ENCODE results near the gene OR2A1. TPM values are rescaled to one million over a fixed set of nuclear protein-coding genes. Genes with fewer than 3 reads are reported as not detected.
A peak's percentile ranks its signal among the peaks of the same experiment; 100 is the strongest.
"Not testable (repeated sequence)": the region's sequence is repeated elsewhere in the genome, so short reads cannot be mapped to it uniquely, and the experiment has no call there.

OR2A1 gene, protein sequence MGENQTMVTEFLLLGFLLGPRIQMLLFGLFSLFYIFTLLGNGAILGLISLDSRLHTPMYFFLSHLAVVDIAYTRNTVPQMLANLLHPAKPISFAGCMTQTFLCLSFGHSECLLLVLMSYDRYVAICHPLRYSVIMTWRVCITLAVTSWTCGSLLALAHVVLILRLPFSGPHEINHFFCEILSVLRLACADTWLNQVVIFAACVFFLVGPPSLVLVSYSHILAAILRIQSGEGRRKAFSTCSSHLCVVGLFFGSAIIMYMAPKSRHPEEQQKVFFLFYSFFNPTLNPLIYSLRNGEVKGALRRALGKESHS
- not detected in 2 replicates for total RNA-seq
- long read RNA-seq: 0 reads

GRCh38 chr7:144311872-144312469 is at the start of gene OR2A1:
Gene OR2A1, plus strand, starts transcription at chr7:144312419. Its CDS starts 5,706 bp downstream, at chr7:144318125.
- not testable (repeated sequence) for H3K4me1 Mint-ChIP-seq (ENCODE audit: unreplicated experiment); H3K4me3 Mint-ChIP-seq (ENCODE audit: unreplicated experiment); H3K9me3 Mint-ChIP-seq (ENCODE audit: unreplicated experiment); H3K27ac Mint-ChIP-seq (ENCODE audit: unreplicated experiment); DNase-seq (ENCODE audit: extremely low spot score, unreplicated experiment); H3K36me3 Mint-ChIP-seq (ENCODE audit: unreplicated experiment); H3K27me3 Mint-ChIP-seq (ENCODE audit: unreplicated experiment)

- H3K36me3 Mint-ChIP-seq (ENCODE audit: unreplicated experiment); H3K9me3 Mint-ChIP-seq (ENCODE audit: unreplicated experiment); H3K27ac Mint-ChIP-seq (ENCODE audit: unreplicated experiment); H3K27me3 Mint-ChIP-seq (ENCODE audit: unreplicated experiment); DNase-seq (ENCODE audit: extremely low spot score, unreplicated experiment); H3K4me1 Mint-ChIP-seq (ENCODE audit: unreplicated experiment); H3K4me3 Mint-ChIP-seq (ENCODE audit: unreplicated experiment): not testable (repeated sequence)
These were observed 47.5 kb upstream of the OR2A1 start, which contains the start of gene OR2A7 for GRCh38 chr7:144264692-144265091. Gene OR2A7, minus strand, starts transcription at chr7:144264792. Its CDS starts 5,164 bp downstream, at chr7:144259628.

- H3K27ac Mint-ChIP-seq (ENCODE audit: unreplicated experiment); H3K36me3 Mint-ChIP-seq (ENCODE audit: unreplicated experiment); H3K4me1 Mint-ChIP-seq (ENCODE audit: unreplicated experiment); H3K27me3 Mint-ChIP-seq (ENCODE audit: unreplicated experiment); H3K4me3 Mint-ChIP-seq (ENCODE audit: unreplicated experiment); DNase-seq (ENCODE audit: extremely low spot score, unreplicated experiment); H3K9me3 Mint-ChIP-seq (ENCODE audit: unreplicated experiment): not testable (repeated sequence)
These were observed 43.0 kb upstream of the OR2A1 start, which contains the start of gene CTAGE8 for GRCh38 chr7:144269188-144269587. Gene CTAGE8, minus strand, starts transcription at chr7:144269288. Its CDS starts 38 bp downstream, at chr7:144269250.

- H3K9me3 Mint-ChIP-seq (ENCODE audit: unreplicated experiment); H3K27ac Mint-ChIP-seq (ENCODE audit: unreplicated experiment); H3K4me3 Mint-ChIP-seq (ENCODE audit: unreplicated experiment); H3K36me3 Mint-ChIP-seq (ENCODE audit: unreplicated experiment); DNase-seq (ENCODE audit: extremely low spot score, unreplicated experiment); H3K27me3 Mint-ChIP-seq (ENCODE audit: unreplicated experiment); H3K4me1 Mint-ChIP-seq (ENCODE audit: unreplicated experiment): not testable (repeated sequence)
These were observed 36.9 kb upstream of the OR2A1 start for GRCh38 chr7:144275281-144275680.

DNA sequence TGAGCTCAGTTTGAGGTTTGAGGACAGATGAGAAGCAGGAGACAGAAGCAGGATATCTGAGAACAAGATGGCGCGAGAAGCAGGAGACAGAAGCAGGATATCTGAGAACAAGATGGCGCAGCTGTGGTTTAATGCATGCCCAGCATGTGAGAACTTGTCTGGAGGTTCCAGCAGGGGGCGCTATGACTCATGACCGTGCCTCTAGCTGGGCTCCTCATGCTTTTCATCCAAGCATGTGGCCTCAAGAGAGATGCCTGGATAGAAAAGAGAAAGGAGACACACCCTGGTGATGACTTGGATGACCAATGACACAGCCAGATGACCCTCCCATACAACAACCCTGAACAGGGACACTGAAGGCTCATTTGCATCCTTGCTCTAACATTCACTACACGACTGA is 32.2 kb upstream of the OR2A1 start:
- not testable (repeated sequence) for H3K27me3 Mint-ChIP-seq (ENCODE audit: unreplicated experiment); H3K27ac Mint-ChIP-seq (ENCODE audit: unreplicated experiment); H3K4me1 Mint-ChIP-seq (ENCODE audit: unreplicated experiment); DNase-seq (ENCODE audit: extremely low spot score, unreplicated experiment); H3K9me3 Mint-ChIP-seq (ENCODE audit: unreplicated experiment); H3K4me3 Mint-ChIP-seq (ENCODE audit: unreplicated experiment); H3K36me3 Mint-ChIP-seq (ENCODE audit: unreplicated experiment)

DNA sequence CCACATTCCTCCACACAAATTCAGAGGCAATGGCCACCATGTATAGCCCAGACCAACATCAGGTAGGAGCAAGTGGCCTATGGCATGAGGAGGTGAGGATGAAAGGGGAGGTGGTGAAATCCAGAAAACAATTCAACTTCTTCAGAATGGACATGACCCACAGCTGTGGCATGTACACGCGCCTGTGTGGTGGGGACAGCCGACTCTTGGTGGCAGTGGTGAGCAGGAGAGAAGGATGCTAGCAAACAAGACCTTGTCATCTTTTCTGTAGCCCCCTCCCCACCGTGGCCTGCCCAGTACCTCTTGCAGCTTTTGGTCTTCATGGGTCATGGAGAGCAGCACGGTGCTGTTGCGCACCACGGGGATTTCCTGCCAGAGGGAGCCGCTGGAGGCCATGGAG is 30.2 kb upstream of the OR2A1 start:
- H3K4me1 Mint-ChIP-seq (ENCODE audit: unreplicated experiment); H3K27ac Mint-ChIP-seq (ENCODE audit: unreplicated experiment); H3K27me3 Mint-ChIP-seq (ENCODE audit: unreplicated experiment): not testable (repeated sequence)

GRCh38 chr7:144282490-144282889 is 29.7 kb upstream of the OR2A1 start:
- not testable (repeated sequence) for H3K36me3 Mint-ChIP-seq (ENCODE audit: unreplicated experiment); H3K27ac Mint-ChIP-seq (ENCODE audit: unreplicated experiment); DNase-seq (ENCODE audit: extremely low spot score, unreplicated experiment); H3K4me1 Mint-ChIP-seq (ENCODE audit: unreplicated experiment); H3K9me3 Mint-ChIP-seq (ENCODE audit: unreplicated experiment); H3K4me3 Mint-ChIP-seq (ENCODE audit: unreplicated experiment); H3K27me3 Mint-ChIP-seq (ENCODE audit: unreplicated experiment)

More for the DNA sequence above, 30.2 kb upstream of the OR2A1 start:
- H3K36me3 Mint-ChIP-seq (ENCODE audit: unreplicated experiment); DNase-seq (ENCODE audit: extremely low spot score, unreplicated experiment); H3K9me3 Mint-ChIP-seq (ENCODE audit: unreplicated experiment); H3K4me3 Mint-ChIP-seq (ENCODE audit: unreplicated experiment): not testable (repeated sequence)

DNA sequence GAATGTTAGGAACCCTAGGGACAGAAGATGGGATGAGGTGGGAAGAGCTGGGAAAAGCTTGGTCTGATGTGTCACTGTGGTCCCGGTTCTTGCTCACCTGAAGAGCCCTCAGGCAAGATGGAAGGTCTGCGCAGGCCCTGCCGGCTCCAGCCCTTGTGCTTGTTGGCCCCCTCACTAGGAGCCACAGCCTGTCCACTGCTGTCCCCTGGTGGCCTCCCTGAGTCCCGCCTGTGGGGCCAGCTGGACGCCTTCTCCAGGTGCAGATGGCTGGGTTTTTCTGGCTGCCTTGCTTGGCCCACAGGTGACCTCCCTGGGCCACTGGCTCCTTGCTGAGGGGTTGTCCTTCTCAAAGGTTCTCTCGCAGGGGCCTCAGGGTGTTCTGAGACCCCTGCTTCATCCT is 28.5 kb upstream of the OR2A1 start:
- not testable (repeated sequence) for H3K27me3 Mint-ChIP-seq (ENCODE audit: unreplicated experiment); DNase-seq (ENCODE audit: extremely low spot score, unreplicated experiment); H3K27ac Mint-ChIP-seq (ENCODE audit: unreplicated experiment); H3K4me1 Mint-ChIP-seq (ENCODE audit: unreplicated experiment); H3K9me3 Mint-ChIP-seq (ENCODE audit: unreplicated experiment); H3K4me3 Mint-ChIP-seq (ENCODE audit: unreplicated experiment); H3K36me3 Mint-ChIP-seq (ENCODE audit: unreplicated experiment)

DNA sequence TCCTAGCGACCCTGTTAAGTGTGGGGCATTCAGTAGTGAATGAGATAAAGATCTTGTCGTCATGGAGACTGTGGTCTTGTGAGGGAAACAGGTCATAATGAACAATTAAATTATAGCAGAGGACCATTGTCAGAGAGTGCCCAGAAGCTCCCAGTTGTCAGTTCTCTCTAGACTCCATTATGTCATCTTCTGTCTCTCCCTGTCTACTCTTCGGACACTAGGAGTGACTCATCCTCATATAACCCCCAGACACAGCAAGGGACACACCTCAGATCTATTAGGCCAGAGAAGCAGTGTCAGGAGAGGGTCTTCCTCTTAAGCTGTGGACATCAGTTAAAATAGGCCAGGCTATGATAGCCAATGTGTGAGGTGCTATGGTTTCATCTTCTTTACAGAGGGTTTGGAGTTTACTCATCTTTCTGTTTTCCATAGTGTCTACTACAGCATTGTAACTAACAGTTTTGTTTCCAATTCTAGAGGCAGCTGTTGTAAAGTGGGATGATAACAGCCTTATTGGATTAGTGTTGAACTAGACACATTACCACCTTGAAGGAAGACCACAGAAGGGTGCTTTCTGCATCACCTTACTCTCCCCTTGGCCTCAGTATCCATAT is 24.9 kb upstream of the OR2A1 start:
- H3K27me3 Mint-ChIP-seq (ENCODE audit: unreplicated experiment); DNase-seq (ENCODE audit: extremely low spot score, unreplicated experiment); H3K4me3 Mint-ChIP-seq (ENCODE audit: unreplicated experiment); H3K9me3 Mint-ChIP-seq (ENCODE audit: unreplicated experiment); H3K4me1 Mint-ChIP-seq (ENCODE audit: unreplicated experiment); H3K27ac Mint-ChIP-seq (ENCODE audit: unreplicated experiment); H3K36me3 Mint-ChIP-seq (ENCODE audit: unreplicated experiment): not testable (repeated sequence)

- H3K4me3 Mint-ChIP-seq (ENCODE audit: unreplicated experiment); DNase-seq (ENCODE audit: extremely low spot score, unreplicated experiment): not testable (repeated sequence)
These were observed 20.6 kb upstream of the OR2A1 start for GRCh38 chr7:144291607-144292006.

GRCh38 chr7:144292384-144293161 is 19.6 kb upstream of the OR2A1 start:
- H3K4me1 Mint-ChIP-seq (ENCODE audit: unreplicated experiment); H3K27ac Mint-ChIP-seq (ENCODE audit: unreplicated experiment); H3K4me3 Mint-ChIP-seq (ENCODE audit: unreplicated experiment); H3K9me3 Mint-ChIP-seq (ENCODE audit: unreplicated experiment); H3K36me3 Mint-ChIP-seq (ENCODE audit: unreplicated experiment); H3K27me3 Mint-ChIP-seq (ENCODE audit: unreplicated experiment): not testable (repeated sequence)
- peak; percentile 49 for DNase-seq (ENCODE audit: extremely low spot score, unreplicated experiment)

More at GRCh38 chr7:144291607-144292006, 20.6 kb upstream of the OR2A1 start:
- not testable (repeated sequence) for H3K27me3 Mint-ChIP-seq (ENCODE audit: unreplicated experiment); H3K9me3 Mint-ChIP-seq (ENCODE audit: unreplicated experiment); H3K27ac Mint-ChIP-seq (ENCODE audit: unreplicated experiment); H3K4me1 Mint-ChIP-seq (ENCODE audit: unreplicated experiment); H3K36me3 Mint-ChIP-seq (ENCODE audit: unreplicated experiment)
